Measurements from ENCODE around the gene SMPD1. TPM values are rescaled to one million over a fixed set of nuclear protein-coding genes. Genes with fewer than 3 reads are reported as not detected.

SMPD1 gene
- polyA plus RNA-seq, 3 donors: 4.2 to 22.6 (median 4.9) TPM

- 96% methylated on average over 10 of the region's 10 CpGs for WGBS (ENCODE audit: insufficient coverage)
- Mint-ChIP-seq H3K36me3 (no peaks in the 10 kb centered on the region), H3K4me1 (no peaks in the 10 kb centered on the region), H3K27ac (no peak overlapping the region), H3K4me3 (no peak overlapping the region), H3K27me3 (ENCODE audit: low read depth in 3 of 3) (peaks cover 0 to 3% (median 2%) of the 10 kb centered on the region in 3 donors), H3K9me3 (no peaks in the 10 kb centered on the region)
- Histone ChIP-seq H3K36me3 (replicated peaks in 1 of 2; ENCODE audit: control insufficient read depth in 1 of 2, insufficient read depth in 2 of 2, low read length in 2 of 2) (no peaks in the 10 kb centered on the region), H3K27ac (ENCODE audit: low read depth in 1 of 2, low read length in 2 of 2) (no peak overlapping the region), H3K27me3 (ENCODE audit: control insufficient read depth in 2 of 2, insufficient read depth in 2 of 2, low read length in 2 of 2) (no peaks in the 10 kb centered on the region), H3K4me2 (replicated peaks; ENCODE audit: extremely low read depth, low read length, poor library complexity, severe bottlenecking) (no peak overlapping the region), H2AFZ (ENCODE audit: insufficient read depth, low read depth, low read length, poor library complexity, severe bottlenecking) (no peak overlapping the region), H3K9me3 (replicated peaks in 1 of 2; ENCODE audit: control insufficient read depth in 1 of 2, insufficient read depth in 1 of 2, low read length in 2 of 2) (no peaks in the 10 kb centered on the region), H3K79me2 (ENCODE audit: insufficient read depth, low read length) (no peaks in the 10 kb centered on the region), H3K4me3 (replicated peaks in 1 of 3; ENCODE audit: low read depth in 2 of 3, low read length in 3 of 3) (no peak overlapping the region), H3K4me1 (ENCODE audit: control insufficient read depth in 1 of 2, insufficient read depth in 2 of 2, low read length in 2 of 2) (peaks cover 20 to 21% of the 10 kb centered on the region in 2 donors), H4K20me1 (ENCODE audit: insufficient read depth, low read length) (no peaks in the 10 kb centered on the region), H3K9ac (ENCODE audit: insufficient read depth, low read length, poor library complexity, severe bottlenecking) (no peak overlapping the region)
- no peak for DNase-seq
- intact Hi-C loops (cut with micrococcal nuclease): no loop called here
- TF ChIP-seq CTCF (IDR thresholded peaks at IDR 0.05): no peak
Observed at GRCh38 chr11:6411594-6412031, 21.3 kb downstream of the SMPD1 start.

- WGBS (ENCODE audit: insufficient coverage): 94% methylated on average over 9 of the region's 12 CpGs
- H3K4me3 ChIP-seq (replicated peaks in 1 of 3; ENCODE audit: low read depth in 2 of 3, low read length in 3 of 3): no peak overlapping the region
- no peak overlapping the region for H3K4me3 Mint-ChIP-seq
- no peaks in the 10 kb centered on the region for H3K9me3 Mint-ChIP-seq
- no peaks in the 10 kb centered on the region for H3K9me3 ChIP-seq (replicated peaks in 1 of 2; ENCODE audit: control insufficient read depth in 1 of 2, insufficient read depth in 1 of 2, low read length in 2 of 2)
- no peak overlapping the region for H3K9ac ChIP-seq (ENCODE audit: insufficient read depth, low read length, poor library complexity, severe bottlenecking)
- H3K27ac ChIP-seq (ENCODE audit: low read depth in 1 of 2, low read length in 2 of 2): no peak overlapping the region
- no peaks in the 10 kb centered on the region for H4K20me1 ChIP-seq (ENCODE audit: insufficient read depth, low read length)
- H3K4me1 ChIP-seq (ENCODE audit: control insufficient read depth in 1 of 2, insufficient read depth in 2 of 2, low read length in 2 of 2): peaks cover 20 to 26% of the 10 kb centered on the region in 2 donors
- H3K27me3 ChIP-seq (ENCODE audit: control insufficient read depth in 2 of 2, insufficient read depth in 2 of 2, low read length in 2 of 2): peaks cover 6 to 14% of the 10 kb centered on the region in 2 donors
- no peak for TF ChIP-seq CTCF (IDR thresholded peaks at IDR 0.05)
- H2AFZ ChIP-seq (ENCODE audit: insufficient read depth, low read depth, low read length, poor library complexity, severe bottlenecking): no peak overlapping the region
- no peak for DNase-seq
- H3K4me1 Mint-ChIP-seq: no peaks in the 10 kb centered on the region
- H3K79me2 ChIP-seq (ENCODE audit: insufficient read depth, low read length): no peaks in the 10 kb centered on the region
- H3K36me3 ChIP-seq (replicated peaks in 1 of 2; ENCODE audit: control insufficient read depth in 1 of 2, insufficient read depth in 2 of 2, low read length in 2 of 2): no peaks in the 10 kb centered on the region
- H3K27me3 Mint-ChIP-seq (ENCODE audit: low read depth in 3 of 3): peaks cover under 1 to 3% (median 2%) of the 10 kb centered on the region in 3 donors
- intact Hi-C loops (cut with micrococcal nuclease): no loop called here
- no peak overlapping the region for H3K4me2 ChIP-seq (replicated peaks; ENCODE audit: extremely low read depth, low read length, poor library complexity, severe bottlenecking)
- H3K36me3 Mint-ChIP-seq: no peaks in the 10 kb centered on the region
- H3K27ac Mint-ChIP-seq: no peak overlapping the region
Observed at GRCh38 chr11:6413791-6414201, 23.5 kb downstream of the SMPD1 start.

Measured in CD14-positive monocyte (primary cell).